Activated T-helper 1 cell treated with anti-CD3 and anti-CD28 coated beads, Interleukin-12 subunit alpha, Interleukin-12 subunit beta, Interleukin-2, Interleukin-4 antibody, amounts not matched to agents 30 ng/mL and 10 ng/mL and 1 ng/mL, durations not matched to agents 14 hours and 24 hours and 36 hours (primary cell): Measurements from ENCODE around the gene SUPT4H1. TPM values are rescaled to one million over a fixed set of nuclear protein-coding genes. Genes with fewer than 3 reads are reported as not detected.

ENCODE experiments used
- DNase-seq: peaks from one replicate; pipeline ENCODE4 v3.0.0; 2021; ENCODE audit warnings: low spot score
- H3K27ac Mint-ChIP-seq: one replicate; pipeline ENCODE4 v1.8.0; 2021; ENCODE audit warnings: mild to moderate bottlenecking, mixed read lengths
- H3K27me3 Mint-ChIP-seq: one replicate; pipeline ENCODE4 v1.8.0; 2022; ENCODE audit warnings: mild to moderate bottlenecking, moderate library complexity, mixed read lengths; ENCODE audit not compliant: insufficient read depth
- H3K36me3 Mint-ChIP-seq: one replicate; pipeline ENCODE4 v1.8.0; 2021; ENCODE audit warnings: low read depth, mixed read lengths
- H3K4me1 Mint-ChIP-seq: one replicate; pipeline ENCODE4 v1.8.0; 2021; ENCODE audit warnings: low read depth, mixed read lengths
- H3K4me3 Mint-ChIP-seq: one replicate; pipeline ENCODE4 v1.8.0; 2021; ENCODE audit warnings: mild to moderate bottlenecking, moderate library complexity, mixed read lengths
- H3K9me3 Mint-ChIP-seq: one replicate; pipeline ENCODE4 v1.8.0; 2021; ENCODE audit warnings: mixed read lengths
- intact Hi-C: fragments of 100-400 bp; cut with micrococcal nuclease; formaldehyde crosslinking; loops from one replicate; pipeline ENCODE4 v1.15.1; 2024
- total RNA-seq: library from RNA; stranded (reverse); gene quantifications from 2 replicates; pipeline ENCODE4 v1.2.3, GENCODE V29; 2022

SUPT4H1 gene
- total RNA-seq, 1 donor from 2014 or later, result 138 TPM

- Mint-ChIP-seq H3K4me3 (peak overlapping the region; percentile 62), H3K27ac (peak overlapping the region; percentile 75), H3K4me1 (peaks cover 44% of the 10 kb centered on the region), H3K9me3 (no peaks in the 10 kb centered on the region), H3K36me3 (peaks cover 43% of the 10 kb centered on the region), H3K27me3 (no peaks in the 10 kb centered on the region)
- intact Hi-C loops, result no loop called here
- DNase-seq, result no peak
Observed at GRCh38 chr17:58326609-58327362, 25.2 kb downstream of the SUPT4H1 start.

DNA sequence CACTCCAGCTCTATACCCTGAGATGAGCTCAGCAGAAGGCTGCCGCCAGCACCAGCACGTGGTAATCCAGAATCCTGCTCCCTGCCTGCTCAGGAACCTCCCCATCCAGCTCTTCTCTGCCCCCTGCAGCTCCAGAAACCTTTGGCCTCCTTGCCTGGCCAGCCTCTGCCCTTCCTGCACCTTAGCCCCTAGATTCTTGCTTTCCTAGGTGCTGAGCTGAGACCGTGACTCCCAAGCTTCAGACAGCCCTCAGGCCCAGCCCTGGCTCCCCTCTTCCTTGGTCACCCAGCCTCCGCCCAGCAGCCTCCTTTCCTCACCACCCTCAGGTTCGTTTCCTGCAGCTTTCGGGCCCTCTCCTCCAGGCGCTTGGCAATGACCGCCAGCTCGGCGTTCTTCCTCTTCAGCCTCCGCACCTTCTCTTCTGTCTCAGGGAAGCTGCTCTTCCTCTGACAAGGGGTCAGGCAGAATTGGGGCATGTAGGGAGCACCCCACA lies 26.0 kb downstream of the SUPT4H1 start:
- peaks cover 44% of the 10 kb centered on the region for H3K4me1 Mint-ChIP-seq
- no peak overlapping the region for H3K4me3 Mint-ChIP-seq
- no peaks in the 10 kb centered on the region for H3K9me3 Mint-ChIP-seq
- intact Hi-C loops, result no loop called here
- peak overlapping the region; percentile 75 for H3K27ac Mint-ChIP-seq
- H3K36me3 Mint-ChIP-seq, result peaks cover 39% of the 10 kb centered on the region
- DNase-seq, result no peak
- H3K27me3 Mint-ChIP-seq, result no peaks in the 10 kb centered on the region

DNA sequence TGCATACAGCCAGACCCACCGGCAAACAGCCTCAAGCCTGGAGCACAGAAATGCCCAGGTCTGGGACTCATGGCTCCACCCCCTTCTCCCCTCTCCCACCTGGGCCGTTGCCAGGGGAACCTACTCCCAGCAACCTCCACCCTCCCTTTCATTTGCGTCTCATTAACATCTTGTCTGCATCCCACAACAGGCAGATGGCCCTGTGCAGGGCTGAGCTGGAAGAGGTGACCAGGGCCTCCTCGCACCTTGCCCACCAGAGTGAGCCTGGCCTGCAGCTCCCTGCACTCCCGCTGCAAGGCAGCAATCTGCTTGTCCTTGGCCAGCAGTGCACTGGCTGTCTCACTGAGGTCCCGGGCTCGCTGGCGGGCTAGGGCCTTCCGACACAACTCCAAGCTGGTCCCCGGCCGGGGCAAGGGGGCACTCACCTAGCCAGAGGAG lies 26.7 kb downstream of the SUPT4H1 start:
- Mint-ChIP-seq H3K4me1 (peaks cover 42% of the 10 kb centered on the region), H3K27me3 (no peaks in the 10 kb centered on the region), H3K36me3 (peaks cover 35% of the 10 kb centered on the region), H3K27ac (peak overlapping the region; percentile 29), H3K9me3 (no peaks in the 10 kb centered on the region), H3K4me3 (no peak overlapping the region)
- intact Hi-C loops, result no loop called here
- DNase-seq, result no peak

DNA sequence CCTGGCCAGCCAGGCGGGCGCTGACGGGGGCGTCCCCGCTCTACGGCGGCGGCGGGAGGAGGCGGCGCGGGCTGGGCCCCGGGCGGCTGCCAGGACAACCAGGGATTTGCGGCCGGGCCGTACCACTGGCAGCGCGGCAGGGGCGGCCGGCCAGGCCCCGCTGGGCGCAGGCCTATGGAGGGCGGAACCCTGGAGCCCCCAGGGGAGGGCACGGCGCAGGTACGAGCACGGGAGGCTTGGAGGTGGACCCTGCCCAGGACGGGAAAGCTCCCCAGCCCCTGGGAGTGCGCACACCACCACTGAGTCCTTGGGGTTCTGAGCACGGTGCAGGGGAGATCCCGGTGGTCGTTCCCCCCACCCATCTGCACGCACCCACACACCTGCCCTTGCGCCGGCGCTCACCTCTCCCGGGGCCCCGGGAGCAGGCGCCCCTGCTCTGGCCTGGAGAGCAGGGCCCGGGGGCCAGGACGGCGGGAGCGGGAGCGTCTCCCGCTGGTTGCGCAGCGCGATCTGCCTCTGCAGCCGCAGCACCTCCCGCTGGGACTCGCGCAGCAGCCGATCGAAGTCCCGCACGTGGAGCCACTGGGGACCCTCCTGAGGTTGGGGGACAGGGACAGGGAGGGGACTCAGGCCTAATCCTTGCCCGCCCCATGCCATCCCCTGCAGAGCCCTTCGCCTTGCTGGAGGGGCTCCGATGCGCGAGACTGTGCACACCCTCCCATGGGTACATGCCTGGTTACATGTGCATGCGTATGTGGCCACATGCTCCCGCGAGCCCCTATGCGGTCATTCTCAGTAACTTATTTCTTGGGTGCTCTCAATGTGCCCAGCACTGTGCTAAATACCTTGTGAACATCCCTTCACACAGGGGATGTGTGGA lies 27.4 kb downstream of the SUPT4H1 start:
- no peak for DNase-seq
- H3K27ac Mint-ChIP-seq, result peak overlapping the region; percentile 29
- no peaks in the 10 kb centered on the region for H3K27me3 Mint-ChIP-seq
- intact Hi-C loops, result no loop called here
- no peak overlapping the region for H3K4me3 Mint-ChIP-seq
- H3K4me1 Mint-ChIP-seq, result peaks cover 40% of the 10 kb centered on the region
- peaks cover 33% of the 10 kb centered on the region for H3K36me3 Mint-ChIP-seq
- no peaks in the 10 kb centered on the region for H3K9me3 Mint-ChIP-seq

DNA sequence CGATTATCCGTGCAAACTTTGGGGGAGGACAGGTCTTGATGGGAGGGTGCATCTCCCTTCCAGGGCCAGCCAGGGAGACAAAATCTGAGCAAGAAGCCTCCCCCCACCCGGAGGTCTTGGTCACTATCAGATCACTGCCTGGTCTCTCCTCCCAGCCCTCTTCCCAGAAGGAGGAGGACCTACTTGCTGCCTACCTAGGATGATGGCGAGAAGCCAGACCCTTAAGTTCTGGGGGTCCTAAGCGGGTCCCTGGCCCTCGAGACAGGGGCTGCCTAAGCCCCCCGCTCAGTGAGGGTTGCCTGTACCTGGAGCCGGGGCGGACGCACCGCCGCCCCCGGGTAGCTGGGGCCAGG lies 28.0 kb downstream of the SUPT4H1 start:
- no peak for DNase-seq
- H3K27me3 Mint-ChIP-seq, result no peaks in the 10 kb centered on the region
- no peaks in the 10 kb centered on the region for H3K9me3 Mint-ChIP-seq
- H3K27ac Mint-ChIP-seq, result no peak overlapping the region
- intact Hi-C loops, result no loop called here
- H3K4me1 Mint-ChIP-seq, result peaks cover 35% of the 10 kb centered on the region
- H3K4me3 Mint-ChIP-seq, result no peak overlapping the region
- H3K36me3 Mint-ChIP-seq, result peaks cover 32% of the 10 kb centered on the region

DNA sequence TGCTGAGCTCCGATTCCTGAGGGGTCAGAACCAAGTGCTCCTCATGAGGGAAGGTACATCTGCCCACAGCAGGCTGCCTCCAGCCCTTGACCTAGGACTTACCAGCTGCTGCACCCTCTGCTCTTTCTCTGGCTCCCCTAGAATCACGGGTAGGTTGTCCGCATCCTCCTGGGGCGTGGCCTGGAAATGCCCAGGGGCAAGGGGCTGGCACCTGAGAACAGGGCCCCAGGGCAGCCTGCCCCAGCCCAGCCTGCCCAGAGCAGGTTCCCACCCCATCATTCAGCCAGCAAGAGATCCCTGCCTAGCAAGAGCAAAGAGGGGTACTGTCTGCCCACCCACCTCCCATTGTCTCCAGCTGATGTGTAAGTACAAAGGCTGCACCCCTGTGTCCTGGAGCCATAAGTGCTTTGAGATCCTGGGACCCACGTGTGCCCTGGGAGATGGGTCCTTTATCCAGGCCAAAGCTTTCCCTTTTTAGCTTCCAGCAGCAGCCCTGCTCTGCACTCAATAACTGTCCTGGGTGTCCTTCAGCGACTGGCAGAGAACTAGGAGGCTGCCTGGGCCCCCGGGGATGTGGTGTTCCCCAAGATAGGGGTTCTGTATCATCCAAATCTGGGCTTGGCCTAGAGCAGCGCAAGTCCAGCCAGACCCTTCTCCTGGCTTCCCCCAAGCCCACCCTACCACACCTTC lies 28.5 kb downstream of the SUPT4H1 start:
- Mint-ChIP-seq H3K4me3 (no peak overlapping the region), H3K27me3 (no peaks in the 10 kb centered on the region), H3K27ac (peak overlapping the region; percentile 59), H3K36me3 (peaks cover 29% of the 10 kb centered on the region), H3K4me1 (peaks cover 31% of the 10 kb centered on the region), H3K9me3 (no peaks in the 10 kb centered on the region)
- no peak for DNase-seq
- intact Hi-C loops, result no loop called here

GRCh38 chr17:58322581-58323185 lies 29.3 kb downstream of the SUPT4H1 start:
- intact Hi-C loops, result no loop called here
- no peak overlapping the region for H3K4me3 Mint-ChIP-seq
- H3K27me3 Mint-ChIP-seq, result no peaks in the 10 kb centered on the region
- no peaks in the 10 kb centered on the region for H3K9me3 Mint-ChIP-seq
- DNase-seq, result no peak
- H3K4me1 Mint-ChIP-seq, result peaks cover 26% of the 10 kb centered on the region
- no peak overlapping the region for H3K27ac Mint-ChIP-seq
- H3K36me3 Mint-ChIP-seq, result peaks cover 31% of the 10 kb centered on the region

GRCh38 chr17:58321571-58322525 lies 30.2 kb downstream of the SUPT4H1 start:
- no peaks in the 10 kb centered on the region for H3K27me3 Mint-ChIP-seq
- H3K4me1 Mint-ChIP-seq, result peaks cover 27% of the 10 kb centered on the region
- intact Hi-C loops, result no loop called here
- H3K4me3 Mint-ChIP-seq, result no peak overlapping the region
- peak overlapping the region; percentile 80 for H3K27ac Mint-ChIP-seq
- DNase-seq, result no peak
- H3K36me3 Mint-ChIP-seq, result peaks cover 36% of the 10 kb centered on the region
- no peaks in the 10 kb centered on the region for H3K9me3 Mint-ChIP-seq

- Mint-ChIP-seq H3K4me1 (peaks cover 20% of the 10 kb centered on the region), H3K4me3 (no peak overlapping the region), H3K27ac (peak overlapping the region; percentile 53), H3K27me3 (no peaks in the 10 kb centered on the region), H3K36me3 (peaks cover 35% of the 10 kb centered on the region), H3K9me3 (no peaks in the 10 kb centered on the region)
- no peak for DNase-seq
- intact Hi-C loops, result no loop called here
Observed at GRCh38 chr17:58320570-58321323, 31.3 kb downstream of the SUPT4H1 start.

DNA sequence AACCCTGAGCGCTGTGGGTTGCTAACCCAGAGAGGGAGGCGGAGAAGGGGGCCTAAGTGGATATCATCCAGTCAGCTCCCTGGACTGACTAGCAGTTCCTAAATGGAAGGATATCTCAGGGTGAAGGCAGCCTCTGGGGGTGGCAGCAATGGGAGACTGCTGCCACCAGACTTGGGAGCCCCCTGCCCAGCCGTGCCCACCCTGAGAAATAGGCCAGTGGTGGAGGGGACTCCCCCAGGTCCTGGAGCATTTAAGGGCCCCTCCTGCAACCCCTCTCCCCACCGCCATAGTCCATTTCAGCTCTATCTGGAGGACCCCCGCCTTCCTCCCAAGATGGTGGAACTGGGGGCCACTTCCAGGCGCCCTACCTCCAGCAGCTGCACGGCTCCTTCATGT lies 31.8 kb downstream of the SUPT4H1 start:
- H3K36me3 Mint-ChIP-seq, result peaks cover 40% of the 10 kb centered on the region
- H3K4me3 Mint-ChIP-seq, result no peak overlapping the region
- no peak for DNase-seq
- H3K27me3 Mint-ChIP-seq, result no peaks in the 10 kb centered on the region
- H3K9me3 Mint-ChIP-seq, result no peaks in the 10 kb centered on the region
- intact Hi-C loops, result no loop called here
- H3K27ac Mint-ChIP-seq, result no peak overlapping the region
- peaks cover 17% of the 10 kb centered on the region for H3K4me1 Mint-ChIP-seq
